Psoas muscle (tissue), 8 donors: ENCODE measurements around the gene NUP210L. TPM values are rescaled to one million over a fixed set of nuclear protein-coding genes. Genes with fewer than 3 reads are reported as not detected.
A peak's percentile ranks its signal among the peaks of the same experiment; 100 is the strongest.
"Not testable (repeated sequence)": the region's sequence is repeated elsewhere in the genome, so short reads cannot be mapped to it uniquely, and the experiment has no call there.

ENCODE experiments used
- ATAC-seq, 4 donors: fragments of 200-7000 bp; cut with Tn5 transposase; one replicate each; pipeline ENCODE4 v1.9.1; 2020; ENCODE audit warnings: moderate library complexity in 3 of 4, mild to moderate bottlenecking in 2 of 4
- DNase-seq, 2 donors: peaks; one replicate each; pipeline ENCODE4 v3.0.0-alpha.2; 2020
- H3K27ac ChIP-seq: fragments of 200-600 bp; one replicate; pipeline ENCODE4 v1.8.0; 2022
- H3K27me3 ChIP-seq, 3 donors: fragments of 200-600 bp in 1 of 3; one replicate each; pipeline versions ENCODE4 v1.6.1 to v1.8.0; 2013 to 2022; ENCODE audit warnings: low read length in 2 of 3, mild to moderate bottlenecking in 2 of 3, moderate library complexity in 1 of 3; ENCODE audit not compliant: insufficient read depth in 3 of 3
- H3K36me3 ChIP-seq, 2 donors: fragments of 200-600 bp in 1 of 2; one replicate each; pipeline versions ENCODE4 v1.6.1 to v1.8.0; 2013 to 2022; ENCODE audit warnings: low read depth in 1 of 2, mild to moderate bottlenecking in 1 of 2, moderate library complexity in 1 of 2; ENCODE audit not compliant: insufficient read depth in 1 of 2
- H3K4me1 ChIP-seq: fragments of 200-600 bp; one replicate; pipeline ENCODE4 v1.8.0; 2022
- H3K4me3 ChIP-seq: fragments of 200-600 bp; one replicate; pipeline ENCODE4 v1.8.0; 2022; ENCODE audit warnings: mild to moderate bottlenecking
- H3K9me3 ChIP-seq: fragments of 200-600 bp; one replicate; pipeline ENCODE4 v1.8.0; 2022
- CTCF ChIP-seq: fragments of 200-600 bp; IDR thresholded peaks from one replicate; pipeline ENCODE4 v1.8.0; 2022; ENCODE audit warnings: antibody characterized with exemption
- WGBS, 3 donors: extraction: QIAGEN DNeasy Blood & Tissue Kit; methylation state at CpG; one replicate each; pipeline versions ENCODE4 v1.1.6 to v1.1.7; 2013; 5-methylcytosine and 5-hydroxymethylcytosine counted together
- intact Hi-C, 2 donors: fragments of 100-400 bp; cut with DNase I; formaldehyde crosslinking; loops; one replicate each; pipeline versions ENCODE4 v1.11.0 to v1.14.2; 2022
- polyA plus RNA-seq, 3 donors: library from polyadenylated mRNA; stranded (reverse); fragments of 200-250 nt; gene quantifications; one replicate each; pipeline ENCODE4 v1.2.3, GENCODE V29; 2013
- total RNA-seq, 4 donors: library from RNA; stranded (reverse); fragmentation: NEBNext Ultra II Directional in 2 of 4; extraction: Animal tissue kit (Norgen Biotek cat#: 25700) in 2 of 4; gene quantifications; one replicate each; pipeline versions ENCODE4 v1.2.1 to v1.2.4, GENCODE V29; 2021 to 2023
- donor health status: healthy with polysubstance abuse.
- donor health status: DM: no; HTN: no; CAD: no; lungs with moderate emphysema.
- donor health status: Bipolar disorder and iron deficiency.
- donor health status: healthy.
- donor health status: DM: yes; HTN: yes; CAD: no.
- donor health status: DM: no; HTN: no; CAD: no.
- donor health status: DM: no; HTN: no; CAD: no.
- donor health status: DM: yes; HTN: yes; CAD: no.

NUP210L gene
- total and polyA plus RNA-seq, 7 donors, result 0.01 to 3.0 (median 0.19) TPM; not detected in 2

GRCh38 chr1:153984123-153984894 lies 170.6 kb downstream of the NUP210L start:
- Histone ChIP-seq H3K27ac (no peak overlapping the region), H3K4me3 (no peak overlapping the region), H3K4me1 (peaks cover 10% of the 10 kb centered on the region), H3K9me3 (no peaks in the 10 kb centered on the region), H3K36me3 (peaks cover 0 to 26% of the 10 kb centered on the region in 2 donors), H3K27me3 (no peaks in the 10 kb centered on the region)
- 60 to 72% (median 62%) methylated on average over 6 of the region's 6 CpGs for WGBS, 3 donors
- DNase-seq, result no peak
- intact Hi-C loops, result loop anchor here (2.0 to 10.0 kb wide), 2 partner anchors 188 to 310 kb away; partner anchors contain the start of genes ILF2 (in 1 of the 2) and NPR1 (in 1 of the 2)
- no peak for TF ChIP-seq CTCF
- ATAC-seq, result no peak

GRCh38 chr1:153981735-153982134 lies 173.1 kb downstream of the NUP210L start:
- peaks cover 19% of the 10 kb centered on the region for H3K4me1 ChIP-seq
- H3K27me3 ChIP-seq, H3K9me3 ChIP-seq, H3K4me3 ChIP-seq, ATAC-seq, DNase-seq, H3K27ac ChIP-seq: not testable (repeated sequence)
- WGBS, 3 donors, result 71 to 86% (median 80%) methylated on average over 2 of the region's 2 CpGs
- intact Hi-C loops, result loop anchor here in 1 of 2 donors (10.0 kb wide), 1 partner anchor 307 kb away; the partner anchor contains the start of genes ILF2 and NPR1
- H3K36me3 ChIP-seq, result peaks cover 0 to 26% of the 10 kb centered on the region in 2 donors

- Histone ChIP-seq H3K36me3 (peaks cover 0 to 50% of the 10 kb centered on the region in 2 donors), H3K27ac (peak overlapping the region; percentile 94)
Measured at GRCh38 chr1:153979091-153979490, 175.8 kb downstream of the NUP210L start.

GRCh38 chr1:153978274-153978909 lies 176.5 kb downstream of the NUP210L start:
- no peak for TF ChIP-seq CTCF
- Histone ChIP-seq H3K9me3 (no peaks in the 10 kb centered on the region), H3K36me3 (peaks cover 0 to 51% of the 10 kb centered on the region in 2 donors), H3K27me3 (no peaks in the 10 kb centered on the region), H3K27ac (peak overlapping the region; percentile 94), H3K4me1 (peaks cover 20% of the 10 kb centered on the region), H3K4me3 (peak overlapping the region; percentile 83)
- WGBS, 3 donors, result 67 to 73% (median 70%) methylated on average over 9 of the region's 9 CpGs
- intact Hi-C loops, result no loop called here
- DNase-seq, result no peak
- no peak for ATAC-seq

More at GRCh38 chr1:153979091-153979490, 175.8 kb downstream of the NUP210L start:
- intact Hi-C loops, H3K9me3 ChIP-seq, H3K4me3 ChIP-seq, ATAC-seq, DNase-seq, H3K27me3 ChIP-seq: not testable (repeated sequence)
- peaks cover 20% of the 10 kb centered on the region for H3K4me1 ChIP-seq
- WGBS, 3 donors, result 87 to 90% (median 88%) methylated on average over 12 of the region's 12 CpGs

- WGBS, 3 donors, result 0 to 1% (median 0%) methylated on average over 65 to 75 of the region's 75 CpGs
- Histone ChIP-seq H3K4me3 (peak within 1 kb of the TSS; percentile 83), H3K27me3 (no peaks in the 10 kb centered on the region), H3K27ac (peak within 1 kb of the TSS; percentile 94), H3K4me1 (peaks cover 20% of the 10 kb centered on the region), H3K9me3 (no peaks in the 10 kb centered on the region), H3K36me3 (peaks cover 0 to 52% of the 10 kb centered on the region in 2 donors)
- ATAC-seq, result peak; percentile 94 to 98 (median 96)
- intact Hi-C loops, result no loop called here
- DNase-seq, result peak; percentile 89 to 94
- no peak for TF ChIP-seq CTCF
Measured at GRCh38 chr1:153977250-153978240, 177.3 kb downstream of the NUP210L start, which contains the start of gene JTB. JTB (minus strand) TSS chr1:153977674; CDS start chr1:153977252, 422 bp downstream.
